OCI-LY1 (cell line): Measurements from ENCODE around the gene TNFAIP3.
A peak's percentile ranks its signal among the peaks of the same experiment; 100 is the strongest.

Experiments
- H2AFZ ChIP-seq: fragments of 200-600 bp; sonication (generic), shearing (Covaris generic); 2 replicates; pipeline ENCODE4 v1.6.0; 2014; ENCODE audit warnings: antibody characterized with exemption, mild to moderate bottlenecking, low read length
- H3F3A ChIP-seq: fragments of 200-600 bp; sonication (generic), shearing (Covaris generic); 2 replicates; pipeline ENCODE4 v1.6.0; 2014; ENCODE audit warnings: mild to moderate bottlenecking, antibody characterized with exemption, low read length, moderate library complexity; ENCODE audit not compliant: insufficient read depth
- H3K27ac ChIP-seq: fragments of 200-600 bp; sonication (generic); 2 replicates; pipeline ENCODE4 v1.5.1; 2014; ENCODE audit warnings: low read length, mixed run types, mild to moderate bottlenecking, low read depth; ENCODE audit not compliant: poor library complexity, severe bottlenecking
- H3K27me3 ChIP-seq: fragments of 200-600 bp; sonication (generic); 2 replicates; pipeline ENCODE4 v1.6.0; 2014; ENCODE audit warnings: antibody characterized with exemption, mild to moderate bottlenecking, low read length, moderate library complexity; ENCODE audit not compliant: insufficient read depth
- H3K36me3 ChIP-seq: fragments of 200-600 bp; sonication (generic); 2 replicates; pipeline ENCODE4 v1.6.1; 2014; ENCODE audit warnings: mild to moderate bottlenecking, antibody characterized with exemption, low read length, moderate library complexity, mixed read lengths; ENCODE audit not compliant: insufficient read depth
- H3K4me1 ChIP-seq: fragments of 200-600 bp; sonication (generic); 2 replicates; pipeline ENCODE4 v1.5.1; 2014; ENCODE audit warnings: mild to moderate bottlenecking, low read length, moderate library complexity; ENCODE audit not compliant: insufficient read depth, severe bottlenecking
- H3K4me2 ChIP-seq: fragments of 200-600 bp; sonication (generic), shearing (Covaris generic); 2 replicates; pipeline ENCODE4 v1.6.1; 2014; ENCODE audit warnings: low read length
- H3K4me3 ChIP-seq: fragments of 200-600 bp; sonication (generic); 2 replicates; pipeline ENCODE4 v1.5.1; 2014; ENCODE audit warnings: low read length, low read depth, mild to moderate bottlenecking, mixed read lengths; ENCODE audit not compliant: poor library complexity, severe bottlenecking
- H3K79me2 ChIP-seq: fragments of 200-600 bp; shearing (Covaris generic); 2 replicates; pipeline ENCODE4 v1.6.1; 2016; ENCODE audit warnings: mixed run types, low read length, mixed read lengths; ENCODE audit not compliant: insufficient read depth
- H3K9ac ChIP-seq: fragments of 200-600 bp; sonication (generic), shearing (Covaris generic); 2 replicates; pipeline ENCODE4 v1.6.1; 2014; ENCODE audit warnings: mild to moderate bottlenecking, low read length, mixed read lengths
- H3K9me2 ChIP-seq: fragments of 200-600 bp; sonication (generic), shearing (Covaris generic); 2 replicates; pipeline ENCODE4 v1.6.1; 2014; ENCODE audit warnings: low read depth, mild to moderate bottlenecking, low read length, mixed read lengths
- H3K9me3 ChIP-seq: fragments of 200-600 bp; shearing (Covaris generic); 2 replicates; pipeline ENCODE4 v1.6.1; 2014; ENCODE audit warnings: low read length, mixed read lengths
- H4K20me1 ChIP-seq: fragments of 200-600 bp; sonication (generic), shearing (Covaris generic); 2 replicates; pipeline ENCODE4 v1.6.0; 2016; ENCODE audit warnings: mild to moderate bottlenecking, low read length; ENCODE audit not compliant: insufficient read depth
- EZH2 ChIP-seq: fragments of 200-600 bp; sonication (generic), shearing (Covaris generic); IDR thresholded peaks from 2 replicates; pipeline ENCODE4 v1.8.0; 2017; ENCODE audit warnings: borderline replicate concordance, mixed run types, mild to moderate bottlenecking, antibody characterized with exemption, low read length, moderate library complexity, mixed read lengths
- TF ChIP-seq, protein P1 (sequence below): fragments of 200-600 bp; sonication (generic), shearing (Covaris generic); IDR thresholded peaks from 2 replicates; pipeline ENCODE4 v1.5.1; 2017; ENCODE audit warnings: mild to moderate bottlenecking, antibody characterized with exemption, low read length, moderate library complexity, mixed read lengths

Gene TNFAIP3

DNA sequence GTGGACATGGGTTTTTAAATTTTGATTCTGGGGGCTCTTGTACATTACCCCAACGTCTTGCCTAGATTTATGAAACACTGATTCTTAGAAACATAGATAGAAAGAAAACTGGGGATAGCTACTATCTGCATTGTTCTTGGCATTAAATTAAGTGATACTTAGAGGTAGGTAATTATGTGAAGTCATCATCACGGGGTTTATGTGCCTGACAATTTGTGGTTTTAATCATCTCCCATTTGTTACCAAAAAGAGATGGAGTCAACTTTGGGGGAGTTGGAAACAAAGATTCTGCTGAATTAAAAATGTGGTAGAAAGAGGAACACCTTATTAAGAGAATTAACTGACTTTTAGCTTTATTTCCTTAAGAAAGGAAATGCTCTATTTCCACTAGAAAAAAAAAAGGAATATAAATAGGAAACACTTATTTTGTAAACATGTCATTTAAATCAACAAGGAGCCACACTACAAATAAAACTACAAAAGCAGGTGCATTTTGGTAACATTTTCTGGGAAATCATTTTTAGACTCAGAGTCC lies 5.6 kb downstream of the TNFAIP3 start:
- Histone ChIP-seq H3K4me1 (peaks cover 60% of the 10 kb centered on the region), H3K9me3 (no peaks in the 10 kb centered on the region), H3K4me3 (no peak overlapping the region), H3K36me3 (peaks cover 37% of the 10 kb centered on the region), H3K9ac (no peak overlapping the region), H3F3A (no peaks in the 10 kb centered on the region), H3K79me2 (no peaks in the 10 kb centered on the region), H3K4me2 (no peak overlapping the region; the same call in 1 of the 2 replicates), H3K27ac (peak overlapping the region; percentile 19), H3K9me2 (no peaks in the 10 kb centered on the region), H2AFZ (no peak overlapping the region), H3K27me3 (no peaks in the 10 kb centered on the region), H4K20me1 (no peaks in the 10 kb centered on the region)
- TF ChIP-seq EZH2: no peak
- TF ChIP-seq, protein P1, sequence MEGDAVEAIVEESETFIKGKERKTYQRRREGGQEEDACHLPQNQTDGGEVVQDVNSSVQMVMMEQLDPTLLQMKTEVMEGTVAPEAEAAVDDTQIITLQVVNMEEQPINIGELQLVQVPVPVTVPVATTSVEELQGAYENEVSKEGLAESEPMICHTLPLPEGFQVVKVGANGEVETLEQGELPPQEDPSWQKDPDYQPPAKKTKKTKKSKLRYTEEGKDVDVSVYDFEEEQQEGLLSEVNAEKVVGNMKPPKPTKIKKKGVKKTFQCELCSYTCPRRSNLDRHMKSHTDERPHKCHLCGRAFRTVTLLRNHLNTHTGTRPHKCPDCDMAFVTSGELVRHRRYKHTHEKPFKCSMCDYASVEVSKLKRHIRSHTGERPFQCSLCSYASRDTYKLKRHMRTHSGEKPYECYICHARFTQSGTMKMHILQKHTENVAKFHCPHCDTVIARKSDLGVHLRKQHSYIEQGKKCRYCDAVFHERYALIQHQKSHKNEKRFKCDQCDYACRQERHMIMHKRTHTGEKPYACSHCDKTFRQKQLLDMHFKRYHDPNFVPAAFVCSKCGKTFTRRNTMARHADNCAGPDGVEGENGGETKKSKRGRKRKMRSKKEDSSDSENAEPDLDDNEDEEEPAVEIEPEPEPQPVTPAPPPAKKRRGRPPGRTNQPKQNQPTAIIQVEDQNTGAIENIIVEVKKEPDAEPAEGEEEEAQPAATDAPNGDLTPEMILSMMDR: no peak

DNA sequence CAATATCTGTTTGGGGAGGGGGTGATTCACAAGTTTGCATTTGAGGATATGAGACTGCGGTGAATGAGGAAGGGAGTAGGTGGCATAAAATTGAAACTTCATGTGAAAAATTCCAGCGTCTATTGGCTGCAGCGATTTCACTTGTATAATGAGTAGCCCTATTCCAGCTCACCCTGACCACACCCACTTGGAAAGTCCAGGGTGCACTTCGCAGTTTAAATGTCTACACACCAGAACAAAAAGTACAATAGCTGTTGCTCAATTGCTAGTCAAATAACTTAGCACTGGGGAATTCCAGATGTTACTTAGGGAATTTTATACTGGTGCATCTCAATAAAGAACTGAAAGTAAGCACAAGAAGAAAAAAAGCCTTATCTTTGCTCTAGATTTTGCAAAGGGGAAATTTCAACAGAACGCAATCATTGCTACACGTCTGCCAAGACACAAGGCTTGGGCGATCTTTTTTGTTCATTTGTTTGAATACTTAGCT lies 6.3 kb downstream of the TNFAIP3 start:
- no peaks in the 10 kb centered on the region for H3K79me2 ChIP-seq
- H3K9me3 ChIP-seq: no peaks in the 10 kb centered on the region
- H3K4me3 ChIP-seq: no peak overlapping the region
- peak overlapping the region; percentile 28 for H3K4me2 ChIP-seq
- no peaks in the 10 kb centered on the region for H3F3A ChIP-seq
- no peaks in the 10 kb centered on the region for H3K27me3 ChIP-seq
- no peaks in the 10 kb centered on the region for H4K20me1 ChIP-seq
- peaks cover 44% of the 10 kb centered on the region for H3K36me3 ChIP-seq
- no peak for TF ChIP-seq EZH2
- TF ChIP-seq, protein P1: no peak
- H3K27ac ChIP-seq: peak overlapping the region; percentile 19
- no peak overlapping the region for H2AFZ ChIP-seq
- peaks cover 54% of the 10 kb centered on the region for H3K4me1 ChIP-seq
- no peaks in the 10 kb centered on the region for H3K9me2 ChIP-seq
- no peak overlapping the region for H3K9ac ChIP-seq

DNA sequence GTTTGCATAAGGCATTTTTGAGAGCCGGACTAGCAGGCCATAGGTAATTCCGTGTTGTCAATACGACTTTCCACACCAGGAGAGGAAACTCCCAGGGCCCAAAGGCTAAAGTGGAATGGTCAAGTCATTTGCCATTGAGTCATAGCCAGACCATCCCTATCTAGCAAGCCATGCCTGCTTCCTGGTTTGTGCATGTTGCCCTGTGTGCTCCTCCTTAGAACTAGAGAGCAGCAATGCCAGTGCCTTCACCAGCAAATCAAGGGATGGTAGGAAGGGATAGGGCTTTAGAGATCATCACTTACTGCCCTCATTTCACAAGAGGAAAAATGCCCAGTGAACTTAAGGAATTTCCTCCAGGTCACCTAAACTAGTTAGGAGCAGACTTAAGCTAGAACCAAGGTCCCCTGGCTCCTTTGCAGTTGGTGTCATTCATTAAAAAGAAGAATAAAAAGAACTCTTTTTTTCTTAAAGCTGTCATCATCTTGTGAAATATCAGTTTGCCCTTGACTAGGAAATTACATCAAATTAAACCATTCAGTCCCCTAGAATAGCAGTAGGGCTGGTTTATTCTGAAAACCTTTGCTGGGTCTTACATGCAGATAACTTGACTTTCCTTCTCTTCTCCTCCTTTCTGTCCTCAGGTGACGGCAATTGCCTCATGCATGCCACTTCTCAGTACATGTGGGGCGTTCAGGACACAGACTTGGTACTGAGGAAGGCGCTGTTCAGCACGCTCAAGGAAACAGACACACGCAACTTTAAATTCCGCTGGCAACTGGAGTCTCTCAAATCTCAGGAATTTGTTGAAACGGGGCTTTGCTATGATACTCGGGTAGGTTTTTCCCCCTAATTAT lies 7.4 kb downstream of the TNFAIP3 start:
- Histone ChIP-seq H3K9me2 (no peaks in the 10 kb centered on the region), H3K4me3 (no peak overlapping the region), H3K79me2 (no peaks in the 10 kb centered on the region), H3K4me1 (peaks cover 46% of the 10 kb centered on the region), H3K4me2 (no peak overlapping the region), H4K20me1 (no peaks in the 10 kb centered on the region), H2AFZ (no peak overlapping the region), H3K9ac (no peak overlapping the region), H3K9me3 (no peaks in the 10 kb centered on the region), H3K27me3 (no peaks in the 10 kb centered on the region), H3K27ac (peak overlapping the region; percentile 32), H3F3A (no peaks in the 10 kb centered on the region), H3K36me3 (peaks cover 55% of the 10 kb centered on the region)
- TF ChIP-seq, protein P1: no peak
- no peak for TF ChIP-seq EZH2
